Measurements from ENCODE around the gene TMEM220.

The TMEM220 gene

GRCh38 chr17:10729334-10730193 lies at the start of gene TMEM220:
Gene TMEM220 (minus strand): TSS chr17:10730023. CDS start chr17:10729851, 172 bp downstream.
- DNase-seq, result no peak

GRCh38 chr17:10779609-10780008 lies 49.8 kb upstream of the TMEM220 start:
- no peak for DNase-seq

GRCh38 chr17:10777890-10778289 lies 48.1 kb upstream of the TMEM220 start:
- DNase-seq, result no peak

GRCh38 chr17:10777131-10777807 lies 47.4 kb upstream of the TMEM220 start:
- no peak for DNase-seq

GRCh38 chr17:10776381-10776780 lies 46.6 kb upstream of the TMEM220 start:
- no peak for DNase-seq

- DNase-seq, result no peak
Measured at GRCh38 chr17:10775740-10776356, 46.0 kb upstream of the TMEM220 start.

GRCh38 chr17:10775058-10775457 lies 45.2 kb upstream of the TMEM220 start:
- no peak for DNase-seq

- no peak for DNase-seq
Measured at GRCh38 chr17:10773391-10773790, 43.6 kb upstream of the TMEM220 start.

GRCh38 chr17:10772425-10773380 lies 42.9 kb upstream of the TMEM220 start:
- DNase-seq, result peak; percentile 28

GRCh38 chr17:10771148-10771547 lies 41.3 kb upstream of the TMEM220 start:
- no peak for DNase-seq

GRCh38 chr17:10769840-10770239 lies 40.0 kb upstream of the TMEM220 start:
- DNase-seq, result no peak

- DNase-seq, result peak; percentile 60
Measured at GRCh38 chr17:10768750-10769251, 39.0 kb upstream of the TMEM220 start.

- DNase-seq, result no peak
Measured at GRCh38 chr17:10767232-10767631, 37.4 kb upstream of the TMEM220 start.

- DNase-seq, result no peak
Measured at GRCh38 chr17:10762037-10762436, 32.2 kb upstream of the TMEM220 start.

- no peak for DNase-seq
Measured at GRCh38 chr17:10761281-10761680, 31.5 kb upstream of the TMEM220 start.

- no peak for DNase-seq
Measured at GRCh38 chr17:10758062-10758461, 28.2 kb upstream of the TMEM220 start.

GRCh38 chr17:10757647-10758046 lies 27.8 kb upstream of the TMEM220 start:
- no peak for DNase-seq

- DNase-seq, result no peak
Measured at GRCh38 chr17:10757067-10757466, 27.2 kb upstream of the TMEM220 start.

- DNase-seq, result no peak
Measured at GRCh38 chr17:10756619-10757018, 26.8 kb upstream of the TMEM220 start.

GRCh38 chr17:10756185-10756584 lies 26.4 kb upstream of the TMEM220 start:
- DNase-seq, result no peak

GRCh38 chr17:10755592-10756127 lies 25.8 kb upstream of the TMEM220 start:
- DNase-seq, result no peak
